NCI-H187 (cell line): Measurements from ENCODE around the gene FAM237A.

Experiments
- DNase-seq, 2 experiments: peaks; one replicate each; lab custom pipeline; 2025; lab: John Stamatoyannopoulos, UW

FAM237A gene

DNA sequence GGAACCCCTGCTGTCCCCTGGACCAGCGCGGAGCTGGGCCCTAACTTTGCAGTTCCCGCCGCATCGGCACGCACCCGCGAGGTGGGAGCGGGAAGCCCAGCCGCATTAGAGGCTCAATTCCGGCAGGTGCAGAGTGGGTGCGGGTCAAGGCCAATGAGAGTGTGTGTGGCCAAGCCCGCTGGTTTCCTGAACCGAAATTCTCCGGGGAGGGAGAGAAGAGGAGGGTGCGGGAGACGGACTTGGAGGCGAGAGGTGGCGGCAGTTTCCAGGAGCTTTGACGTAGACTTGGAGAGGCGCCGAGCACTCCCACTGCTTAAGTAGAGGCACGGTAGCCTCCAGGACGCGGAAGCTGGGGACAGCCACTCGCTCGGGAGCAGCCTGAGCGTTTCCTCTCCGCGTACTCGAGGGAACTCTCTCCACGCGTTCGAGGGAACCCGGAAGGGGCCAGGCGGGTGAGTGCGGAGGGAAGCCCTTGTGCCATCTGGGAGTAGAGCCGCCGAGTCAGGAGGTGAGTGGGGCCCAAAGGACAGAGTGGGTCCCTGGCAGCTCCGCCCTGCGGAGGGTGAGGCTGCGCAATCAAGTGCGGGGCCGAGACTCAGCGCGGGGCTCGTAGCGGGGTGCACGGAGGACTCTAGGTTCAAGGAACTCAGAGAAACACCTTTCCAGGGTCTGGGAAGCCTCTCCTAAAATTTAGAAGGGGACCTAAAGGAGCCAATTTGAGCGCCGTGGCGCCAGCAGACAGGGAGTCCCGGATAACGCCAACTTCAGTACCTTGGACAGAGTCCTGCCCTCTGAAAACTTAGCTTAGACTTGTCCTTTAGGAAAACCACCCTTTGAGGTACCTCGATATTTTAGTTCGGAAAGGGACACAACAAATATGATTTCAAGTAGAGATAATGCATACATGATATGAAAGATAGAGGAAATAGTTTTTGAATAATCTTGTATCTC, at the start of gene FAM237A:
Gene FAM237A (plus strand): TSS at position 413 of the 951 bp plus-strand sequence. CDS start 1,750 bp downstream, outside the sequence.
- DNase-seq: no peak

- DNase-seq: no peak
These were observed 44.5 kb upstream of the FAM237A start for GRCh38 chr2:206597717-206598218.

DNA sequence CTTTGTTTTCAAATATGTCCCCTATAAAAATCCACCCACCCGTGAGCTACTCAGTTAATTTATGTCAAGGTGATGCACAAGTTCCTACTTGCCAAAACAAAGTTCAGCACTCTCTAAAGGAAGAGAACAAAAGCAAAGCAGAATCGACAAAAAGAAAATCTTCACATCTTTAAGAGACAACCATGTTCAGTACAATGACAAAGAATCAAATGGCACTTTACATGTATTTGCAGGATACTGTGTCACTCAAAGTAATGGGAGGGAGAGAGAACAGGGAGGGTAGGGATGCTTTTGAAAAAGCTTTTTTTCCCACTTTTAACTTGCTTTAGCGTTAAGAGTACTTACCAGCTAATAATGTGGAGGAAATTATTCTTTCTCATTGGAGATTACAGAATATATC, 39.0 kb upstream of the FAM237A start:
- DNase-seq: no peak

DNA sequence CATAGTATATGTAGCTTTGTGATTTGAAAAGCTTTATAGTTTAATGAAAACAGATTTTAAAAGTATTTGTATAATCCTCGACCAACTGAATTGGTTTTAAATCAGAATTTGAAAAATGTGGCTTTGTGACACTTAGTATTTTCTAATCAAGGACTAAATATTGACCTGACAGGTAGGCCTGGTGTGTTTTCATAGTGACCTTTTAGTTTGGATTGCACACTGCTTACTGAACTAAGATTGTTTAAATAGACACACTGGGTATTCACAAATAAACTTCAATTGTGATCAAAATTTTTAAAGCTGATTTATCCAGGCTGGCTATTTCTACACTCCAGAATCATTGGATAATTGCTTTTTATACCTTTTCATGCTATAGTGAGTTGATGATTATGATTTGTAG, 31.8 kb upstream of the FAM237A start:
- DNase-seq: no peak

DNA sequence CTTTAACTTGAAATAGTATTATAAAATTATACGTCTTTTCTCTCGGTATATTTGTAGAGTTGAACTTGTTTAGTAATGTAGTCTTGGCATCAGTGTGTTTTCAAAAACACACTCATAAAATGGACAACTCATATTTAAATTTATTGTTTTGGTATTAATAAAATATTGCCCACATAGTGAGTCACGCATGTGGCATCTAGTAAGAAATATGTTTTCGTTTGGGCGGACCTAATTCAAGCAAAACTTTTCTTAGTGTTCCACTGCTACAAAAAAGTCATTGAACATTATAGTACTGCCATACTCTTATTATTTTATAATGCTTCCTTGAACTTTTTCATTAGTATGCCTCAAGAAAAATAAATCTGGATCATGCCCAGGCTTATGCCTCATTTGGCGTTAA, 31.1 kb upstream of the FAM237A start:
- DNase-seq: no peak

GRCh38 chr2:206611736-206612135, 30.6 kb upstream of the FAM237A start:
- no peak for DNase-seq

- no peak for DNase-seq
These were observed 27.5 kb upstream of the FAM237A start for GRCh38 chr2:206614811-206615210.

GRCh38 chr2:206615417-206616089, 26.7 kb upstream of the FAM237A start:
- no peak for DNase-seq

DNA sequence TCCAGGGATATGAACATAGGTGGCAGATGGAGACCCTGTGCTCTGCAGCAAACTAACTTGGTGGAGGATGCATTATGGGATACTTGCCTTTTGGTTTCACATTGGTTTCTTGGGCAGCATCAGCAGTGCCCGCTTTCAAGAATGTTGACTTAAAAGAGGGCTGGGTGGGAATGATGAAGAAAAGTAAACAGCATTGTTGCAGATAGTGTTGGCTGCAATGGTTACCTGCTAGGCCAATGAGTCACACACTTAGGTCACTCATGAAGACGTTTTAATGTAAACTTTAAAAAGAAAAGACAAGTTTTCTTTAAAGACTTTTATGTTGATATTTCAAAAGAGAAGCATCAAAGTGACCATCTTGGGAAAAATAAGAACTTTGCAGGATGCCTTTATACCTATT, 26.1 kb upstream of the FAM237A start:
- no peak for DNase-seq

DNA sequence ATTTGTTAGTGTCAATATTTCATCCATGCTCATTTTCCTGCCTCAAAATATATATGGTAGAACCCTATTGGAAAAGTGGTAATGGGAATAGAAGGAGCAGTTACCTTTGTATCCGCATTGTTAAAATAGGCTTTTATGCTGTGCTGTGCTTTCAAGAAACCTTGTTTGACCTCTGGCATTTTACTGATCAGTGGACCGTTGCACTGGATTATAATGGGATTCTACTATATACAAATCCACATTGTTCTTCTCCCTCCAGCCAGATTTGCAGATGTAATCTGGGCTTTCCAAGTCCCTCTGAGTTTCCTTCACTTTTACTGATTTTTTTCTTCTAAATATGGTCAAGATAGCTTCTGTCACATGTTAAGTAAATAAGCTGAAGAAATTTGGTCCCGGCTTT, 23.3 kb upstream of the FAM237A start:
- DNase-seq: no peak

GRCh38 chr2:206626108-206626507, 16.2 kb upstream of the FAM237A start:
- no peak for DNase-seq

GRCh38 chr2:206627632-206628031, 14.7 kb upstream of the FAM237A start:
- no peak for DNase-seq

DNA sequence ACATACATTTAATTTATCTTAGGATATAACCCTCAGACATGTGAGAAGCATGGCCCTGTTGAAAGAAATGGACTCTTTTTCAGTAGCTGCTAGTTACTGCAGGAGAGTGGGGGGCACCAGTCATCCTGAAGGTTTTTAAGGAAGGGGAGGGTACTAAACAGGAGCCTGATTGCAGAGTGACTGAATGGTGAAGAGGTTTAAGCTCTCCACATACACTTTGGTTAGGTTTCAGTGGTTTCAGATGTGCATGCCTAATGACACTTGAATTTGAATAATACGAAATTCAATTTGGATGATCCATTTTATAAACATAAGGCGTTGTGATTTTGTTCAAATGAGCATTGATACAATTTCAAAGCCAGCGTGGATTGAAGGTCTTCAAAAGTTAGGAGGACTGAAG, 10.9 kb upstream of the FAM237A start:
- no peak for DNase-seq

GRCh38 chr2:206635015-206635414, 7.3 kb upstream of the FAM237A start:
- DNase-seq: no peak

- DNase-seq: no peak
These were observed 2.7 kb upstream of the FAM237A start for GRCh38 chr2:206639636-206640035.

DNA sequence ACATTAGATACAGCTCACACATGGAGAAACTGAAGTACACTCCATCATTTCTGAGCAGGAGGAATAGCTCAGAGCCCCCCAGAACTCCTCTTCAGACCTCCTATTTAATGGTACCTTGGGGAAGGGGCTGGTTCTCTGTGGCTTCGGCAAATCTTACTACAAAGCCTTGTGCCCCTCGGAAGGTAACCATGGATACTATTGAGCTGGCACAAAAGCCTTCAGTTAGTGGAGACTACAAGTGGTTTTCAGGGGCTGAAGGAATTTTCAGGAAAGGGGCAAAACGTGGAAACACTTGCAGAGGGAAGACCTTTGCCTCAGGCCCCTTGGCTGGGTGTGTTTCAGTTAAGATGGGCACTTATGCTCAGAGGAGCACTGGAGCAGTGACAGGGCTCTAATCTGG, 1.1 kb upstream of the FAM237A start:
- no peak for DNase-seq

GRCh38 chr2:206647985-206648384, 5.7 kb downstream of the FAM237A start:
- DNase-seq: no peak

GRCh38 chr2:206657087-206657486, 14.8 kb downstream of the FAM237A start:
- DNase-seq: no peak

GRCh38 chr2:206665251-206665650, 23.0 kb downstream of the FAM237A start:
- DNase-seq: no peak

DNA sequence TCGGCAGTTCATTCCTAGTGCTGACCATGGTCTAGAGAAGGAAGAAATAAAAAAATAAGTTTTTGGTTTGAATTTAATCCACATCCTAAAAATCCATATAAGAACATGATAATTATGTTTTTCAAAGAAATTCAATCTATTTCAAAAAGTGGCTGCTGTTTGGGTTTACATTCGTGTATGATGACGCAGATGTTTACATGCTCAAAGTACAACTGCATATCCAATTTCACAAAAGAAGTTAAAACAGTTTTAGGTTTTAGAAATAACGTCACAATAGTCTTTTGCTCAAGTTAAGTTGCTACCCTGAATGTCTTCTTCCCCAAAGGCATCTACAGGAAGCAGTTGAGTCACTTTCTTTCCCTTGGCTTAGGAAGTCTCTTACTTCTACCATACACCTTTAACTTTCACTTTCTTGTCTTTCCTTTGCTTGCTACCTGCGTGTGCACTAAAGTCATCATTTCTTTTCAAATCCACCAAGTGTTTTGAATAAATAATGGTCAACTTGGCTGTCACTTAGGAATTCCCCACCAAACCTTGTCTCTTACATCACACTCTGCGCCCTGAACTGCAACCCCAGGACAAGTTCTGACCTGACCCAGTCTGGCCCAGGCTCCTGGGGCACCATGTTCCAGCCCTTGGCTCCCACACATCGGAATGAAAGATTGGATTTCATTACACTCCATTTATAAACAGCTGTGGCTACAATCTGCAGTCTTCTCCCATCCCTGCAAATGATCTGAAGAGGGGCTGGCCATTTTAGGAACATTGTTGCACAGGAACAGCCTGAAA, 28.4 kb downstream of the FAM237A start:
- DNase-seq: no peak

DNA sequence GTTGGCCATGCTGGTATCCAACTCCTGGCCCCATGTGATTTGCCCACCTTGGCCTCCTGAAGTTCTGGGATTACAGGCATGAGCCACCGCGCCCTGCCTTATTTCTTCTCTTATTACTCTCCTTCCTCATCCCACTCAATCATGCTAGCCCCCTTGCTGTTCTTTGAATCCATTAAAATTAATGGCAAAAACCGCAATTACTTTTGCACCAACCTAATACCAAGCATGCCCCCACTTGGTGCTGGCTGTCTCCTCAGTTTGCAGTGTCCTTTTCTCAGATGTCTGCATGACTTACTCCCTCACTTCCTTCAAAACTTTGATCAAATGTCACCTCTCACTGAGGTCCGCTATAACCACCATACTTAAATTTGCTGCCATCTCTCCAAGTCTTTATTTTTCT, 41.3 kb downstream of the FAM237A start:
- DNase-seq: no peak

GRCh38 chr2:206688453-206688852, 46.2 kb downstream of the FAM237A start:
- no peak for DNase-seq
